ENCODE results near the gene SLA2. TPM values are rescaled to one million over a fixed set of nuclear protein-coding genes. Genes with fewer than 3 reads are reported as not detected.
A peak's percentile ranks its signal among the peaks of the same experiment; 100 is the strongest.

Gene SLA2
- total RNA-seq, 1 experiment from 2014 or later: not detected

DNA sequence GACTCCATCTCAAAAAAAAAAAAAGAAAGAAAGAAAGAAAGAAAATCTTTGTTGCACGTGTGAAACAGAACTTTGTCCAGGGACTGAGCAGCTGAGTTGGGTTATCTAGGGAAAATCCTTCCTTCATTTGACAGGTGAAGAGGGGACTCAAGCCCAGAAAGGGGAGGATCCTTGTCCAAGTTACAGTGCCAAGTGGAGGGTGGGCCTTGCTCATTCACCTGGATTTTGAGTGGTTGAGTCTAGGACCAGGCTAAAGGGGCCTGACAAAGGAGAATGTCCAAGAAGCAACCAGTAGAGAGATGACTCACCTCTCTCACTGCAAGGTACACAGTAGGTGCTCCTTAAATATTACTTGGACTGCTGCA lies 69.9 kb downstream of the SLA2 start:
- TF ChIP-seq EZH2 (IDR thresholded peaks at IDR 0.05; ENCODE audit: borderline replicate concordance, low read depth, low read length, poor library complexity, severe bottlenecking): no peak
- TF ChIP-seq, protein P1, sequence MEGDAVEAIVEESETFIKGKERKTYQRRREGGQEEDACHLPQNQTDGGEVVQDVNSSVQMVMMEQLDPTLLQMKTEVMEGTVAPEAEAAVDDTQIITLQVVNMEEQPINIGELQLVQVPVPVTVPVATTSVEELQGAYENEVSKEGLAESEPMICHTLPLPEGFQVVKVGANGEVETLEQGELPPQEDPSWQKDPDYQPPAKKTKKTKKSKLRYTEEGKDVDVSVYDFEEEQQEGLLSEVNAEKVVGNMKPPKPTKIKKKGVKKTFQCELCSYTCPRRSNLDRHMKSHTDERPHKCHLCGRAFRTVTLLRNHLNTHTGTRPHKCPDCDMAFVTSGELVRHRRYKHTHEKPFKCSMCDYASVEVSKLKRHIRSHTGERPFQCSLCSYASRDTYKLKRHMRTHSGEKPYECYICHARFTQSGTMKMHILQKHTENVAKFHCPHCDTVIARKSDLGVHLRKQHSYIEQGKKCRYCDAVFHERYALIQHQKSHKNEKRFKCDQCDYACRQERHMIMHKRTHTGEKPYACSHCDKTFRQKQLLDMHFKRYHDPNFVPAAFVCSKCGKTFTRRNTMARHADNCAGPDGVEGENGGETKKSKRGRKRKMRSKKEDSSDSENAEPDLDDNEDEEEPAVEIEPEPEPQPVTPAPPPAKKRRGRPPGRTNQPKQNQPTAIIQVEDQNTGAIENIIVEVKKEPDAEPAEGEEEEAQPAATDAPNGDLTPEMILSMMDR (conservative IDR thresholded peaks at IDR 0.05; ENCODE audit: low read depth, low read length): no peak
- Histone ChIP-seq H3K27me3 (replicated peaks; ENCODE audit: insufficient read depth, low read depth, low read length, poor library complexity) (no peaks in the 10 kb centered on the region), H3K4me3 (ENCODE audit: low read depth, low read length, poor library complexity, severe bottlenecking) (no peak overlapping the region), H3K27ac (ENCODE audit: low read depth, low read length, poor library complexity, severe bottlenecking) (peak overlapping the region; percentile 25), H3K9me3 (ENCODE audit: low read depth, low read length, poor library complexity, severe bottlenecking) (no peaks in the 10 kb centered on the region), H3K36me3 (ENCODE audit: insufficient read depth, low read length, poor library complexity, severe bottlenecking) (peaks cover 25% of the 10 kb centered on the region), H3K4me1 (ENCODE audit: insufficient read depth, low read length, poor library complexity, severe bottlenecking) (peaks cover 35% of the 10 kb centered on the region)
- BruUV-seq (replicated peaks): no TSS peak
- ChIA-PET CTCF (no interaction called here), POLR2A (ENCODE audit: low non-redundant PET) (no interaction called here)
- intact Hi-C loops (cut with micrococcal nuclease; ENCODE audit: unreplicated experiment): no loop called here
- DNase-seq (ENCODE audit: low spot score): no peak

DNA sequence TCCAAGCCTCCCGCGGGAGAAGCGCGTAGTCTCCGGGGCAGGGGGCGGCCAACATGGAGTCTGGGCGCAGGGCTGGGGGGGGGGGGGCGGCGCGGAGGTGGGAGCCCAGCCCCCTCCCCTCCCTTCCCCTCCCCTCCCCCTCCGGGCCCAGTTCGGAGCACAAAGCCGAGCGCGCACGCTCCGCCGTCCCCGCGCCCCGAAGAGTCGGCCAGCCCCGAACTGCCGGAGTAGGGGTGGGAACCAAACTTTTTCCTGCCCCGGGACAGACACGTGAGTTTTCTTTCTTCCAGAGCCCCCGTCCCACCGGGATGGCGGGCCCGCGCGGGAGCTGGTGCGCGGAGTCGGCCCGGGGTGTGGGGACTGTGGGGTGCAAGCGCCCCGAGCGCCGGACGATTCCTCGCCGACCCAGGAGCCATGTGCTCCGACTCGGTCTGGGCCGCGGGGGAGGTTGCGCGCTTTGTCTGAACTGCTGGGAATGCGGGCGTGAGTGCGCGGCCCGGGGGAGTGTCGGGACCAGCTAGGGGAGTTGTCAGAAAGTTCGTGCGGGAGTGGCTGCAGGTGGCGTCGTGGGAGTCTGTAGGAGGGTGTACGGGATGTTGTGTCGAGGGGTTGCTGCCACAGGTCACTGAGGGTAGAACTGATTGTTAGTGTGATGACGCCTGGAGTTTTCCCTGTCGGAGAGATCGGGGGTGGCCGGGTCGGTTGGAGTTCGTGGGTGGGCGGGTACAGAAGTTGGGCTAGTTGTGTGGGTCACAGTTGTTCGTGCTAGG lies 71.4 kb downstream of the SLA2 start:
- H3K4me1 ChIP-seq (ENCODE audit: insufficient read depth, low read length, poor library complexity, severe bottlenecking): peaks cover 36% of the 10 kb centered on the region
- POLR2A ChIA-PET (ENCODE audit: low non-redundant PET): interaction anchor here (0.7 kb wide), 1 partner anchor 261 kb away, joined by 3 read pairs; no protein-coding TSS in a partner anchor
- TF ChIP-seq, protein P1 (conservative IDR thresholded peaks at IDR 0.05; ENCODE audit: low read depth, low read length): no peak
- TF ChIP-seq EZH2 (IDR thresholded peaks at IDR 0.05; ENCODE audit: borderline replicate concordance, low read depth, low read length, poor library complexity, severe bottlenecking): no peak
- DNase-seq (ENCODE audit: low spot score): peak; percentile 68
- H3K36me3 ChIP-seq (ENCODE audit: insufficient read depth, low read length, poor library complexity, severe bottlenecking): peaks cover 10% of the 10 kb centered on the region
- no peaks in the 10 kb centered on the region for H3K9me3 ChIP-seq (ENCODE audit: low read depth, low read length, poor library complexity, severe bottlenecking)
- H3K27me3 ChIP-seq (replicated peaks; ENCODE audit: insufficient read depth, low read depth, low read length, poor library complexity): no peaks in the 10 kb centered on the region
- peak overlapping the region; percentile 95 for H3K27ac ChIP-seq (ENCODE audit: low read depth, low read length, poor library complexity, severe bottlenecking)
- peak overlapping the region; percentile 95 for H3K4me3 ChIP-seq (ENCODE audit: low read depth, low read length, poor library complexity, severe bottlenecking)
- CTCF ChIA-PET: no interaction called here
- no TSS peak for BruUV-seq (replicated peaks)
- intact Hi-C loops (cut with micrococcal nuclease; ENCODE audit: unreplicated experiment): no loop called here

DNA sequence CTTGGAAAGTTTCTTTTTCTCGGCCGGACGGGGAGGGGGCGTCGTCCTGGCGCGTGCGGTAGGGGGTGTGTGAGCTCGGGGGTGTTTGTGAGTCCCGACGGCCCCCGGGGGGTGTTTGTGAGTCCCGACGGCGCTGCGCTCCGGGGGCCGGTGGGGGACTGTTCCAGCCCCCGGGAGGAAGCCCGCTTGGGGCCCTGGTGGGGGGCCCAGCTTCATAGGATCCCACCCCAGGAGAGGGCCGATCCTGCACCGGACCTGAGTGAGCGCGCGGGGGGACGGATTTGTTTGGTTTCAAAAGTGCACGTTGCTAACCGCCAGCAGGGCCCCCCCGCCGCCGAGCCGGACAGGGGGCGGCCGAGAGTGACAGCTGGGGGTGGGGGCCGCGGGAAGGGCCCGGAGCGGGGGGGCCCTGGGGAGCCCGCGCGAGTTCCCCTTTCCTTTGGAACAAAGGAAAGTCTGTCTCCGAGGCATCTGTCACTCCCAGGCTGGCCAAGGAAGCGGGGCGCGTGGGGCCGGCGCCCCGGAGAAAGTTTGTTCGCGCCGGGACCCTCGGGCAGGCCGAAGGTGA lies 72.1 kb downstream of the SLA2 start:
- intact Hi-C loops (cut with micrococcal nuclease; ENCODE audit: unreplicated experiment): loop anchor here (2.0 kb wide), 1 partner anchor 111 kb away; no protein-coding TSS in a partner anchor
- no peak for TF ChIP-seq EZH2 (IDR thresholded peaks at IDR 0.05; ENCODE audit: borderline replicate concordance, low read depth, low read length, poor library complexity, severe bottlenecking)
- TF ChIP-seq, protein P1 (conservative IDR thresholded peaks at IDR 0.05; ENCODE audit: low read depth, low read length): no peak
- Histone ChIP-seq H3K4me1 (ENCODE audit: insufficient read depth, low read length, poor library complexity, severe bottlenecking) (peaks cover 36% of the 10 kb centered on the region), H3K27me3 (replicated peaks; ENCODE audit: insufficient read depth, low read depth, low read length, poor library complexity) (no peaks in the 10 kb centered on the region), H3K9me3 (ENCODE audit: low read depth, low read length, poor library complexity, severe bottlenecking) (no peaks in the 10 kb centered on the region), H3K4me3 (ENCODE audit: low read depth, low read length, poor library complexity, severe bottlenecking) (peak overlapping the region; percentile 95), H3K27ac (ENCODE audit: low read depth, low read length, poor library complexity, severe bottlenecking) (peak overlapping the region; percentile 95), H3K36me3 (ENCODE audit: insufficient read depth, low read length, poor library complexity, severe bottlenecking) (peaks cover 7% of the 10 kb centered on the region)
- ChIA-PET CTCF (no interaction called here), POLR2A (ENCODE audit: low non-redundant PET) (interaction anchor here (0.7 kb wide), 2 partner anchors 12 to 262 kb away, joined by 3 to 5 read pairs; no protein-coding TSS in a partner anchor)
- peak; percentile 64 for DNase-seq (ENCODE audit: low spot score)
- BruUV-seq (replicated peaks): no TSS peak

Measured in A673 (cell line).